Measurements from ENCODE around the gene PRKAG1.

- no peak for TF ChIP-seq CTCF (IDR thresholded peaks at IDR 0.05)
- TF ChIP-seq POLR2A (IDR thresholded peaks at IDR 0.05) = no peak
Observed at GRCh38 chr12:49013428-49013827, 5.1 kb downstream of the PRKAG1 start.
